Left cardiac atrium (tissue), 4 donors: Measurements from ENCODE around the gene NELFB. TPM values are rescaled to one million over a fixed set of nuclear protein-coding genes. Genes with fewer than 3 reads are reported as not detected.
A peak's percentile ranks its signal among the peaks of the same experiment; 100 is the strongest.
"Not testable (repeated sequence)": the region's sequence is repeated elsewhere in the genome, so short reads cannot be mapped to it uniquely, and the experiment has no call there.

Source experiments
- ATAC-seq, 2 donors: fragments of 200-7000 bp; cut with Tn5 transposase; one replicate each; pipeline ENCODE4 v1.9.1; 2020; ENCODE audit warnings: mild to moderate bottlenecking in 2 of 2, moderate library complexity in 2 of 2
- DNase-seq: peaks from one replicate; pipeline ENCODE4 v3.0.0-alpha.2; 2020
- intact Hi-C, 2 donors: fragments of 100-400 bp; cut with DNase I; formaldehyde crosslinking; loops; one replicate each; pipeline versions ENCODE4 v1.14.1 to v1.15.1; 2022 to 2023
- total RNA-seq, 2 donors: library from RNA; stranded (reverse); fragmentation: NEBNext Ultra II Directional; extraction: Animal tissue kit (Norgen Biotek cat#: 25700); gene quantifications; one replicate each; pipeline ENCODE4 v1.2.1, GENCODE V29; 2021
- donor health status: DM: no; HTN: yes; CAD: no.
- donor health status: DM: no; HTN: yes; CAD: no; lungs with severe emphysema.
- donor health status: DM: yes; HTN: yes; CAD: no.
- donor health status: Dilated cardiomyopathy.

The NELFB gene
- total RNA-seq, 2 donors from 2014 or later, result 35.1 to 38.1 TPM

DNA sequence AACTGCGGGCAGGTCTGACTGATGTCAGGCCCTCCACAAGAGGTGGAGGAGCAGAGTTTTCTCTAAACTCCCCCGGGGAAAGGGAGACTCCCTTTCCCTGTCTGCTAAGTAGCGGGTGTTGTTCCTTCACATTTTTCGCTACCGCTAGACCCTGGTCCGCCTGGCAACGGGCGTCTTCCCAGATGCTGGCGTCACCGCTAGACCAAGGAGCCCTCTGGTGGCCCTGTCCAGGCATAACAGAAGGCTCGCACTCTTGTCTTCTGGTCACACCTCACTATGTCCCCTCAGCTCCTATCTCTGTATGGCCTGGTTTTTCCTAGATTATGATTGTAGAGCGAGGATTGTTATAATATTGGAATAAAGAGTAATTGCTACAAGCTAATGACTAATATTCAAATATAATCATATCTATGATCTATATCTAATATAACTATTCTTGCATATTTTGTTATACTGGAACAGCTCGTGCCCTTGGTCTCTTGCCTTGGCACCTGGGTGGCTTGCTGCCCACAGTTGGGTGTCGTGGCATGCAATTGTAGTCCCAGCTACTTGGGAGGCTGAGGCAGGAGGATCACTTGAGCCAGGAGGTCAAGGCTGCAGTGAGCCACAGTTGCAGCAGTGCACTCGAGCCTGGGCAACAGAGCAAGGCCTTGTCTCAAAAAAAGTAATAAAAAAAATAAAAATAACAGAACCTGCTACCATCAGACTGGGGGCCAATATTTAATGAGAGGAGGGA, 7.2 kb downstream of the NELFB start:
- peak; percentile 58 for DNase-seq
- intact Hi-C loops, ATAC-seq: not testable (repeated sequence)

DNA sequence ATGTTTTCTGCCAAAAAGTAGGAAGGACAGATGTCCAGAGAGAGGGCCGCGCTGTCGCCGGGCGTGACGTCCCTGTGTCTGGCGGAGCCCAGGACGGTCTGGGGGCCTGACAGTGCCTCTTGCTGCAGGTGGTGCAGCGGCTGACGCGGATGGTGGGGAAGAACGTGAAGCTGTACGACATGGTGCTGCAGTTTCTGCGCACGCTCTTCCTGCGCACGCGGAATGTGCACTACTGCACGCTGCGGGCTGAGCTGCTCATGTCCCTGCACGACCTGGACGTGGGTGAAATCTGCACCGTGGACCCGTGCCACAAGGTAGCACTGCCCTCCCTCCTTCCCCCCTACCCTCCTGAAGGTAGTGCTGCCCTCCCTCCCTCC, 7.8 kb downstream of the NELFB start:
- DNase-seq, result no peak
- intact Hi-C loops, result no loop called here
- ATAC-seq, result peak in 1 of 2 donors; percentile 20

DNA sequence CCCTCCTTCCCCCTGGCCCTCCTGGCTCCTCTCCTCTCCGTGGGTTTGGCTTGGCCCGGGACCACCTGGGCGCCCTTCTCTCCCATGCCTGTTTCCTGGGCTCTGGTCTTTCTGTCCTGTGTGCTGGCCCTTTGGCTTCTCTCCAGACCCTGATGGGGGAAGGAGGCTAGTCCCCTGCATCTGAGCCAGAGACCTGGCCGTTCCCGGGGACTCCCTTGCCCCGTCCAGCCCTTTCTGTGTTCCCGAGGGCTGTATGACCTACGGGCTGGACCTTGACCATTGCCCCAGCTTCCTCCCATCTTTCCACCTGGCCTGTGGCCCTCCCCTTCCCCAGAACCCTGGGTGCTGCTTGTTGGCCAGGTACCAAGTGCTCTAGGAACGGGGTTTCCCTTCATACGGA, 8.4 kb downstream of the NELFB start:
- intact Hi-C loops, result no loop called here
- DNase-seq, result no peak
- ATAC-seq, result no peak

DNA sequence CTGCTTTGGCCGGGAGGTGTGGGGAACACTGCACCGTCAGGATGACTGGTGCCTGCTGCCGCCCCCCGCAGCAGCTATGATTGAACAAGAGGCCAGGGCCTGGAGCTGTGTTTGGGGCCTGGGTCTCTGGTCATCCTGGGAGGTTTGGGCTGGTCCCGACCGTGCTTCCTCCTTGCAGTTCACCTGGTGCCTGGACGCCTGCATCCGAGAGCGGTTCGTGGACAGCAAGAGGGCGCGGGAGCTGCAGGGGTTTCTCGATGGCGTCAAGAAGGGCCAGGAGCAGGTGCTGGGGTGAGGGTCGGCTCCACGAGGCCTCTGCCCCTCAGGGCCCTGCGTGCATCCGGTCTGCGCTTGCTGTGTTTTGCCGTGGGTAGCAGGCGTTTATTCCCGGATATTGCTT, 8.9 kb downstream of the NELFB start:
- no peak for DNase-seq
- intact Hi-C loops, result no loop called here
- no peak for ATAC-seq

DNA sequence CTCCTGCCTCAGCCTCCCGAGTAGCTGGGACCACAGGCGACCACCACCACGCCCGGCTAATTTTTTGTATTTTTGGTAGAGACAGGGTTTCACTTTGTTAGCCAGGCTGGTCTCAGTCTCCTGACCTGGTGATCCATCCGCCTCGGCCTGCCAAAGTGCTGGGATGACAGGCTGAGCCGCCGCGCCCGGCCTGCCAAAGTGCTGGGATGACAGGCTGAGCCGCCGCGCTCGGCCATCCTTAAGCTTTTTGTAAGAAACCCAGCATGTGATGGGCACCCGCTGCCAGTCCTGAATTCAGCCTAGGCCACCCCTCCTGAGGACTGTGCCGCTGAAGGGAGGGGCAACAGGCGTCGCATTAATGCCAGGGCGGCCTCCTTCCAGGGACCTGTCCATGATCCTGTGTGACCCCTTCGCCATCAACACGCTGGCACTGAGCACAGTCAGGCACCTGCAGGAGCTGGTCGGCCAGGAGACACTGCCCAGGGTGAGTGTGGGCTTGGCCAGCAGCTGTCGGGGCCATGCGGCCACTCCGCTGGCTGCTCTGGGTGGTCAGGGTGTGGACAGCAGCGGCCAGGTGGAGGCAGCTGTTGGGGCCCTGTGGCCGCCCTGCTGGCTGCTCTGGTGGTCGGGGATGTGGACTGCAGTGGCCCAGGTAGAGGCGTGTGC, 10.5 kb downstream of the NELFB start:
- intact Hi-C loops, result no loop called here
- DNase-seq (no peak), ATAC-seq (no peak)

DNA sequence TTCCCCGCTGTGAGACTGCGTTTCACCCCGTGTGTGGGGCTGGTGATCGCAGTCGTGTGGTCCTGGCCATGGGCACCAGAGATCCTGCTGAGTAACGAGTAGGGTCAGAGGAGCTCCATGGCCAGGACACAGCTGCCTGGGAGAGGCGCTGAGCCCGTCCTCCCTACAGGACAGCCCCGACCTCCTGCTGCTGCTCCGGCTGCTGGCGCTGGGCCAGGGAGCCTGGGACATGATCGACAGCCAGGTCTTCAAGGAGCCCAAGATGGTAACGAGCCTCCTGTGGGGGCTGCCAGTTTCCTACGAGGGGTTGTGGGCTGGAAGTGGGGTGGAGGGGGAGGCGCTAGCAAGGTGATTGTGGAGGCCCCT, 11.0 kb downstream of the NELFB start:
- no peak for DNase-seq
- intact Hi-C loops, result no loop called here
- no peak for ATAC-seq

DNA sequence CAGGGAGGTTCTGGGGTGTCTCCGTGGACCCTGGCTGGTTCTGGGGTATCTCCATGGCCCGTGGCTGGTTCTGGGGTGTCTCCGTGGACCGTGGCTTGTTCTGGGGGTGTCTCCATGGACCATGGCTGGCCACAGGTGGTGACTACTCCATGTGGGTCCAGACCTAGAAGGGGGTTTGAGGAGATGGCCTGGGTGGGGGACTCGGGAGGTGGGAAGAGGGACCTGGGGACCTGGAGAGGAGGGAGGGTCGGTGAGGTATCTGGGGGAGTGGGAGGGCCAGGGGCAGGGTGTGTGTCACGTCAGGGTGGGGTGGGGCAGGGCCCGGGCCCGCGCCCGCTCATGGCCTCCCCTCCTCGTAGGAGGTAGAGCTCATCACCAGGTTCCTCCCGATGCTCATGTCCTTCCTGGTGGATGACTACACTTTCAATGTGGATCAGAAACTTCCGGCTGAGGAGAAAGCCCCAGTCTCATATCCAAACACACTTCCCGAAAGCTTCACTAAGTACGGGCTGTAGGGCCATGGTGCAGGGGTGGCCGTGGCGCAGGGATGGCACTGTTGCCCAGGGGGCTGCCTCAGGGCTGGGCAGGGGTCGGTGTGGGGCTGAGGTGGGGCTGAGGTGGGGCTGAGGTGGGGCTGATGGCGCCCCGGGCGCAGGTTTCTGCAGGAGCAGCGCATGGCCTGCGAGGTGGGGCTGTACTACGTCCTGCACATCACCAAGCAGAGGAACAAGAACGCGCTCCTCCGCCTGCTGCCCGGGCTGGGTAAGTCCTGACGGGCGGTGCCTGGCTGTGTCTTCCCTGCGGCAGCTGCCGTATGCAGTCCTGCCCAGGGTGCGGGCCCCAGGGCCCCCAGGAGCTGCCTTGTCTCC, 11.7 kb downstream of the NELFB start:
- no peak for DNase-seq
- intact Hi-C loops, result no loop called here
- no peak for ATAC-seq

DNA sequence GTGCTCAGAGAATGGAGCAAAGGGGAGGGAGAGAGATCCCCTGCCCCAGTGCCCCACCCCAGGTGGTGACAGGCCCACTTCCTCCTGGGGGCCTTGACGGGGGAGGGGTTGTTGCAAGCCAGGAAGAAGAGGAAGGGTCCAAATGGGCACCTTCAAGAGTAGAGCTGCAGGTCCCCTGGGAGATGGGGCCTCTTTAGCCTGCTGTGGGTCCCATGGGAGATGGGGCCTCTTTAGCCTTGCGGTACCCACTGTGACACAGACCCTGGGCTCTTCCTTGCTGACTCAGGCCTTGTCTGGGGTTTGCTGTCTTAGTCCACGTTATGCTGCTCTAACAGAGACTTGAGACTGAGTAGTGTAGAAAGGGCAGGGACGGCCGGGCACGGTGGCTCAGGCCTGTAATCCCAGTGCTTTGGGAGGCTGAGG, 12.8 kb downstream of the NELFB start:
- ATAC-seq, result no peak
- intact Hi-C loops, result no loop called here
- DNase-seq, result no peak

DNA sequence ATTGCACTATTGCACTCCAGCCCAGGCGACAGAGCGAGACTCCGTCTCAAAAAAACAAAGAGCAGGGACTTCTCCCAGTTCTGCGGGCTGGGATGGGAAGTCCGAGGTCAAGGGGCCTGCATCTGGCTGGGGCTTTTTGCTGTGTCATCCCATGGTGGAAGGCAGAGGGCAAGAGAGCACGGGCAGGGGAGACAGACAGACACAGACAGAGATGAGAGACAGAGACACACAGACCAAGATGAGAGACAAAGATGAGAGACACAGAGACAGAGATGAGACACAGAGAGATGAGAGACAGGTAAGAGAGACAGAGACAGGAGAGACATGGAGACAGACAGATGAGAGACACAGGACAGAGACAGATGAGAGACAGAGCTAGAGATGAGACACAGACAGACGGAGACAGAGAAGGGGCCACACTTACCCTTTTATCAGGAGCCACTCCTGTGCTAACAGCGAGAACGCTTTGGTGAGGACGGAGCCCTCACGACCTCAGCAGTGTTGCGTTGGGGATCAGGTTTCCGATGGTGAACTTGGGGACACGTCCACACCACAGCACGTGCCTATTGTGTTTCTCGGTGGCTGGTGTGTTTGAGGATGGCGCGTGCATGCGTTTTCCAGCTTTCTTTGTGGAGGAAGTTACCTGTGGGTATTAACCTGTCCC, 13.5 kb downstream of the NELFB start:
- no peak for DNase-seq
- intact Hi-C loops, result no loop called here
- peak in 1 of 2 donors; percentile 12 for ATAC-seq

DNA sequence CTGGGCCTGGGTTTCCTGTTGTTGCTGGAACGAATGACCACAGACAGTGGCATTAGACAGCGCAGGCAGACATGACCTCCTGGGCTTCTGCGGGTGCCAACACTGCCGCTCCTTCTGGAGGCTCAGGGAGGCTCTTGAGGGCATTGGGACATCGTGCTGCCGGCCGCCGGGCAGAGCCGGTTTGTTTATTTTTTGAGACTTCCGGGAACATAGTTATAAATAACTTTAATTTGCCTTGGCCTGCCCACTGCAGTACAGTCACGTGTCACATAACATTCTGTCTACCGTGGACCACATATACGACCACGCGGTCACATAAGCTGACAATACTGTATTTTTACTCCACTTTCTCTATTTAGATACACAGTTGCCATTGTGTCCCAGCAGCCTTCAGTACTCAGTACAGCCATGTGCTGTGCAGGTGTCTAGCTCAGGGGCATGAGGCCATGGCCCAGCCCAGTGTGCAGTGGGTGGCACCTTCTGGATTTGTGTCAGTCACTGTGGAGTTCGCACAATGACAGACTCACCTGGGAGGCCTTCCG, 14.2 kb downstream of the NELFB start:
- DNase-seq (no peak), ATAC-seq (peak; percentile 55 to 67)
- intact Hi-C loops, result no loop called here

DNA sequence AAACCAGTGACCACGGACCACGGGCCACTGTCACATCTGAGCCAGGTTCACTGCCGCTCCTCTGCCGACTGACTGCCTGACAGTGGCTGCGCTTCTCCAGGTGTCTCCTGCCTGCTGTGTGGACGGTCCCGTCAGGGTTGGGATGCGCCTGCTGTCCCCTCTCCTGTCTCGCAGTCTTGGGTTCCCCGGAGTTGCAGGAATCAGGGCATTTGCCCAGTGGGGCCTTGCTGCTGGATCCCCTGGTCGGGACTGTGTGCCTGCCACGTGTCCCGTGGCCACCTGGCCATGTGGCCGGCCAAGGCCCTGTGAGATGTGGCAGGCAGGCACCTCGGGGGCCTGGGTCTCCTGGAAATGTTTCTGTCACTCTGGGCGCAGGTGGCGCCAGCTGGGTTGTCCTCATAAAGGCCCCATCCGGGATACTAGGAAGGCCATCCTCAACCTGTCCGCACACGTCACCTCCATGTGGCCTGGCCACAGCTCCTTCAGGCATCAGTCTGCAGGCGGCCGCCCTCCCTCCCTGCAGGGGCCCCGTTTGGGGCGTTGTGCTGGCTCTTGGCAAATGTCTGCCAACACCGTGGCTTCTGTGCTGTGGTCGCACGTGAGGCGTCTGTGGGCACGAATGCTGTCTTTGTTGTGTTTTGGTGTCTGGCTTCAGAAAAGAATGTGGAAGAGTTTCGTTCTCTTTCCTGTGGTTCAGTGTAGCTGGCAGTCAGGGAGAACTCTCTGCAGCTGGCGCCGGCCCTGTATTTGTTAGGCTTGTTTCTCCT, 16.0 kb downstream of the NELFB start:
- ATAC-seq, result peak in 1 of 2 donors; percentile 8
- intact Hi-C loops, result no loop called here
- DNase-seq, result no peak

DNA sequence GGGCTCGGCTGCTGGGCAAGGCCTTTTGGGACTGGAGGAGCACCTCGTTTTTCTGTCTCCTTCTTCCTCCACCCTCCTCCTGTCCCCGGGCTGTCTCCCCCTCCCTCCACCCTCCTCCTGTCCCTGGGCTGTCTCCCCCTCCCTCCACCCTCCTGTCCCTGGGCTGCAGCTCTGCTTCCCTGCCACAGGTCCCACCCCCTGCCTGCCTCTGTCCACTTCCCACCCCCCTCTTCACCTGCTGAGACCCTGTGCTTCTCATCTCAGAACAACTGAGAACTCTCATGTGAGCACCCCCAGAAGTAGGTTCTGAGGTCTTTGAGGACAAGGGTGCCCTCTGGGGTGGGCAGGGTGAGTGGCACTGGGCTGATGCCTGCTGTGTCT, 16.6 kb downstream of the NELFB start:
- intact Hi-C loops, result no loop called here
- DNase-seq (no peak), ATAC-seq (no peak)

DNA sequence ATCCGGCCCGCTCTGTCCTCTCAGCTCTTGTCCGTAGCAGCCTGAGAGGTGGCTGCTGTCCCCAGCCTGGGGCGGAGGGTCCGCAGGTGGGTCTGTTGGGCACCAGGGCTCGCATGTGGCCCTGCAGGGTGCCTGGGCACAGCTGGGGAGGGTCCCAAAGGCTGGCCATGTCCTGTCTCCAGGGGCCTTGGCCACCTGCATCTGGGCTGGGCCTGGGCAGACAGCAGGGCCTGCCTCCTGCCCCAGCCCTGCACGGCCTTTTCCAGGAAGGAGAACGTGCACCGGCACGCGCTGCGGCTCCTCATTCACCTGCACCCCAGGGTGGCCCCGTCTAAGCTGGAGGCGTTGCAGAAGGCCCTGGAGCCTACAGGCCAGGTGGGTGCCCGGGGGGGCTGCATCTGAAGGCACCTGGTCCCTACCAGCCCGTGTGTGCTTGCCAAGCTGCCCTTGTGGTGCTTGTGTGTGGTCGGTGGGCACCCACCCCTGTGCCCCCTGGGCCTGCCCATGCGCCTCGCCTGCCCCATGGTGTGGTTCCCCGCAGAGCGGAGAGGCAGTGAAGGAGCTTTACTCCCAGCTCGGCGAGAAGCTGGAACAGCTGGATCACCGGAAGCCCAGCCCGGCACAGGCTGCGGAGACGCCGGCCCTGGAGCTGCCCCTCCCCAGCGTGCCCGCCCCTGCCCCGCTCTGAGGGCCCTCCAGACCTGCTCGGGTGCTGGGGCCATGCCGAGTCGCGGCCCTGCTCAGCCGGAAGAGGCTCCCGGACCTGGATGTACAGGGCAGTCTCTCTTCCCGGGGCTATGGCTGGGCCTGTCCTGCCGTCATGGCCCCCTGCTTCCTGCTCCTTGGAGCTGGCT, 17.3 kb downstream of the NELFB start:
- ATAC-seq (no peak), DNase-seq (no peak)
- intact Hi-C loops, result no loop called here

DNA sequence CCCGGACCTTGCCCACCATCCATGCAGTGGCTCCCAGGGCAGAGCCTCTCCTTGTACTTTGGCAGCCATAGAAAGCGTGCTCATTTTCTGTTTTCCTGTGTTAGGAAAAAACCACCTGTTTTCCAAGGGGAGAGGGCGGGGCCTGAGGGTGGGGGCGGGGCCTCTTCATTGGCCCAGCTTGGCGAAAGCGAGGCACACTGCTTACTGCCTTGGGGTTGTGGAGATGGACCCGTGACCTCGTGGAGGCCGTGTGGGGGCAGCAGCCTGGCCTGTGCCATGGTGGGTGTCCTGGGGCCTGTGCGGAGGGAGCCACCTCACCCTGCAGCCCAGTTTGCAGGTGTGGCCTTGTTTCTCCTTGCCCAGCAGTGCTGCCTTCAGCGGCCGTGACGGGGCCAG, 18.0 kb downstream of the NELFB start:
- ATAC-seq (no peak), DNase-seq (no peak)
- intact Hi-C loops, result no loop called here

DNA sequence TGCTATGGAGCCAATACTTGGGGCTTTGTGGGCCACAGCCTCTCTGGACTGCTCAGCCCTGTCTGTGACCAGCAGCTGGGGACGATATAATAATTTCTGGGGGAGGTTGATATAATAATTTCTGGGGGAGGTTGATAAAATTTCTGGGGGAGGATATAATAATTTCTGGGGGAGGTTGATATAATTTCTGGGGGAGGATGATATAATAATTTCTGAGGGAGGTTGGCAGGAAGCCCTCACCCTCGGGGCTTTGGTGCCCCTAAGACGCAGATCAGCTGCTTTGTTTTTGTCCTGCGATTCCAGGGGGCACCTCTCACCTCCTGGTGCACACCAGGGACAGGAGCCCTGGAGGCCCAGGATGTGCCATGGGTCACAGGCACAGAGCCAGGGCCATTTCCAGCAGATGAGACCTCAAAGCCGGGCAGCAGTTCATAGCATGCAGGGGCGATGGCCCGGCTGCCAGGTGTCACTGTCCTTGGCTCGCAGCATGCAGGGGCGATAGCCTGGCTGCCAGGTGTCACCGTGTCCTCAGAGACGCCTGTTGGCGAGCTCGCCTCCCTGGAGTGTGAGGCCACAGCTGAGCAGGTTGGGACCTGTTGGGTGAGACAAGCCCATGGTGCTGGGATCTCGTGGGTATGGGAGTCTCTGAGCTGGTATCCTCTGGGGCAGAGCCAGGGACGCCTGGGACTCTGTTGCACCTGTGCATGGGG, 18.6 kb downstream of the NELFB start:
- intact Hi-C loops, result no loop called here
- ATAC-seq (no peak), DNase-seq (no peak)

DNA sequence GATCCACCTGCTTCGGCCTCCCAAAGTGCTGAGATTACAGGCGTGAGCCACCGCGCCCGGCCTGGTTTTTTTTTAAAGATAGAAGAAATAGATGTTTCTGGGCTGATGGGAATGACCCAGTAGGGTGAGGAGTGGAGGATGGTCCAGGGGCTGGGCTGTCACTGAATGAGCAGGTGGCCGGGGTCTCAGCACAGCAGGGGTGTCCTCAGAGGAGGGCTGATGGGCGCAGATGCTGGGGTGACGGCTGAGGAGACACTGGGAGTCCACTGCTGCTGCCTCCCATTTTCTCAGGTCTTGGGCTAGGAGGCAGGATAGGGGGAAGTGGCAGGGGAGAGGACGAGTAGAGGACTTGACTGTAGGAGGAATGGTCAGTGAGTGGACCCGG, 20.1 kb downstream of the NELFB start:
- ATAC-seq (no peak), DNase-seq (no peak)
- intact Hi-C loops, result no loop called here
